Kidney (tissue), 14 donors: ENCODE data around the gene ATF3. TPM values are rescaled to one million over a fixed set of nuclear protein-coding genes. Genes with fewer than 3 reads are reported as not detected.

Source experiments
- DNase-seq, 5 donors: peaks; one replicate each; pipeline ENCODE4 v3.0.0-alpha.2; 2013 to 2020
- FAIRE-seq: peaks from 2 replicates; lab custom pipeline; 2012; peaks lifted over from hg19 to GRCh38; lab: Jason Lieb, UNC
- H3K27ac ChIP-seq, 2 donors: one replicate each; pipeline ENCODE4 v1.7.0; 2013; ENCODE audit warnings: low read depth in 2 of 2, low read length in 2 of 2, inconsistent platforms in 1 of 2
- H3K27me3 ChIP-seq: one replicate; pipeline ENCODE4 v1.7.1; 2013; ENCODE audit warnings: low read length, inconsistent platforms; ENCODE audit not compliant: control insufficient read depth, insufficient read depth
- H3K36me3 ChIP-seq, 3 donors: one replicate each; pipeline versions ENCODE4 v1.7.0 to v1.7.1; 2013; ENCODE audit warnings: low read length in 3 of 3, control low read depth in 1 of 3, inconsistent platforms in 1 of 3; ENCODE audit not compliant: insufficient read depth in 3 of 3, control insufficient read depth in 2 of 3
- H3K4me1 ChIP-seq, 3 donors: one replicate each; pipeline versions ENCODE4 v1.7.0 to v1.7.1; 2013; ENCODE audit warnings: low read length in 3 of 3, inconsistent platforms in 1 of 3, low read depth in 1 of 3; ENCODE audit not compliant: control insufficient read depth in 2 of 3, insufficient read depth in 2 of 3
- H3K4me3 ChIP-seq, 3 donors: one replicate each; pipeline versions ENCODE4 v1.7.0 to v1.8.1; 2013; ENCODE audit warnings: low read length in 3 of 3, control low read depth in 1 of 3, inconsistent platforms in 1 of 3
- H3K9ac ChIP-seq, 3 donors: one replicate each; pipeline versions ENCODE4 v1.7.0 to v1.7.1; 2013; ENCODE audit warnings: low read length in 3 of 3, control low read depth in 1 of 3, inconsistent platforms in 1 of 3
- H3K9me3 ChIP-seq, 3 donors: one replicate each; pipeline versions ENCODE4 v1.7.0 to v1.7.1; 2013; ENCODE audit warnings: low read length in 3 of 3, control low read depth in 1 of 3, inconsistent platforms in 1 of 3; ENCODE audit not compliant: control insufficient read depth in 2 of 3, insufficient read depth in 1 of 3
- intact Hi-C: fragments of 100-400 bp; cut with DNase I; formaldehyde crosslinking; loops from one replicate; pipeline ENCODE4 v1.11.1; 2022
- polyA plus RNA-seq: library from polyadenylated mRNA; stranded (reverse); fragments of 350-450 nt; fragmentation: Illumina TruSeq; extraction: RNeasy Lipid Tissue Mini Kit (QIAGEN cat#74804); gene quantifications from one replicate; pipeline ENCODE4 v1.2.3, GENCODE V29; 2014; ENCODE audit warnings: low read depth, low replicate concordance; ENCODE audit not compliant: insufficient read depth
- total RNA-seq: library from RNA; stranded (reverse); fragmentation: NEBNext Ultra II Directional; extraction: Animal tissue kit (Norgen Biotek cat#: 25700); gene quantifications from one replicate; pipeline ENCODE4 v1.2.1, GENCODE V29; 2021
- TF ChIP-seq, protein P1 (sequence below): IDR thresholded peaks from 3 replicates; pipeline ENCODE4 v1.5.1; 2012; ENCODE audit warnings: mild to moderate bottlenecking, moderate library complexity, borderline replicate concordance; ENCODE audit not compliant: insufficient read depth; ENCODE audit errors: extremely low read depth
- donor health status: control.
- donor health status: control.
- donor health status: control.
- donor health status: control.
- donor health status: control.
- donor health status: DM: yes; HTN: yes; CAD: no.
- donor health status: Normal renal cell carcinoma (clear cell type).

Gene ATF3
- total and polyA plus RNA-seq, 2 donors from 2014 or later = 12.8 to 14.6 TPM

DNA sequence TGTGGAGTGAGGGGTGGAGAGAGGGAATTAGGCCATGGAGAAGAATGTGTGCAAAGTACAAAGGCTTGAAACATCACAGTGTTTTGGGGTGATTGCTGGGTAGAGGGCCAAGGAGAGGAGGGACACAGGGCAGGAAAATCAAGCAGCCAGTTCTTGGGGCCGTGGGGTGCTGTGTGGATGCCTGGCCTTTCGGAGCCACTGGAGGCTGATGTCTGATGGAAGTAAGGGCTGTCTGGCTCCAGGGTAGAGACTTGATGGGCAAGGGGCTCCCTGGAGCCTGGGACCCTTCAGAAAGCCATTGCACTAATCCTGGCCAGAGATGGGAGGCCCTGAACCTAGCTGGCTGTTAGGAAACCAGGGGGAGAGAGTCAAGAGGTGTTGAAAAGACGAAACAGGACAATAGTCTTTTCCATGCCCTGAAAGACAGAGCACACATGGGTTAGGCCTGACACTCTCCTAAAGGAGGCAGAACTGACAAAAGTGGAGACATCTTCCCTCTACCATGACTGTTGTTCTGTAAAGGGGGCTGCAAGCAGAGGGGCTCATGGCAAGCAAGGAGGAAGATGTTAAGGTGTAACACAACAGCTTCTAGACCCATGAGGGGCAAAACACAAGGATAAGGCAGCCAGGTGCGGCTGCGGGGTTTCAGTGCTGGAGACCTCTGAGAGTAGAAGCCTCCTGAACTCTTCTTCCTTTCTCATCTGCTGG is 21.0 kb downstream of the ATF3 start:
- H3K36me3 ChIP-seq = no peaks in the 10 kb centered on the region
- no peak overlapping the region for H3K4me3 ChIP-seq
- no peak overlapping the region for H3K9ac ChIP-seq
- no peaks in the 10 kb centered on the region for H3K9me3 ChIP-seq
- TF ChIP-seq, protein P1, sequence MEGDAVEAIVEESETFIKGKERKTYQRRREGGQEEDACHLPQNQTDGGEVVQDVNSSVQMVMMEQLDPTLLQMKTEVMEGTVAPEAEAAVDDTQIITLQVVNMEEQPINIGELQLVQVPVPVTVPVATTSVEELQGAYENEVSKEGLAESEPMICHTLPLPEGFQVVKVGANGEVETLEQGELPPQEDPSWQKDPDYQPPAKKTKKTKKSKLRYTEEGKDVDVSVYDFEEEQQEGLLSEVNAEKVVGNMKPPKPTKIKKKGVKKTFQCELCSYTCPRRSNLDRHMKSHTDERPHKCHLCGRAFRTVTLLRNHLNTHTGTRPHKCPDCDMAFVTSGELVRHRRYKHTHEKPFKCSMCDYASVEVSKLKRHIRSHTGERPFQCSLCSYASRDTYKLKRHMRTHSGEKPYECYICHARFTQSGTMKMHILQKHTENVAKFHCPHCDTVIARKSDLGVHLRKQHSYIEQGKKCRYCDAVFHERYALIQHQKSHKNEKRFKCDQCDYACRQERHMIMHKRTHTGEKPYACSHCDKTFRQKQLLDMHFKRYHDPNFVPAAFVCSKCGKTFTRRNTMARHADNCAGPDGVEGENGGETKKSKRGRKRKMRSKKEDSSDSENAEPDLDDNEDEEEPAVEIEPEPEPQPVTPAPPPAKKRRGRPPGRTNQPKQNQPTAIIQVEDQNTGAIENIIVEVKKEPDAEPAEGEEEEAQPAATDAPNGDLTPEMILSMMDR = no peak
- intact Hi-C loops = no loop called here
- H3K27me3 ChIP-seq = no peaks in the 10 kb centered on the region
- no peak overlapping the region for H3K27ac ChIP-seq
- FAIRE-seq (no peak), DNase-seq (no peak)
- no peaks in the 10 kb centered on the region for H3K4me1 ChIP-seq

DNA sequence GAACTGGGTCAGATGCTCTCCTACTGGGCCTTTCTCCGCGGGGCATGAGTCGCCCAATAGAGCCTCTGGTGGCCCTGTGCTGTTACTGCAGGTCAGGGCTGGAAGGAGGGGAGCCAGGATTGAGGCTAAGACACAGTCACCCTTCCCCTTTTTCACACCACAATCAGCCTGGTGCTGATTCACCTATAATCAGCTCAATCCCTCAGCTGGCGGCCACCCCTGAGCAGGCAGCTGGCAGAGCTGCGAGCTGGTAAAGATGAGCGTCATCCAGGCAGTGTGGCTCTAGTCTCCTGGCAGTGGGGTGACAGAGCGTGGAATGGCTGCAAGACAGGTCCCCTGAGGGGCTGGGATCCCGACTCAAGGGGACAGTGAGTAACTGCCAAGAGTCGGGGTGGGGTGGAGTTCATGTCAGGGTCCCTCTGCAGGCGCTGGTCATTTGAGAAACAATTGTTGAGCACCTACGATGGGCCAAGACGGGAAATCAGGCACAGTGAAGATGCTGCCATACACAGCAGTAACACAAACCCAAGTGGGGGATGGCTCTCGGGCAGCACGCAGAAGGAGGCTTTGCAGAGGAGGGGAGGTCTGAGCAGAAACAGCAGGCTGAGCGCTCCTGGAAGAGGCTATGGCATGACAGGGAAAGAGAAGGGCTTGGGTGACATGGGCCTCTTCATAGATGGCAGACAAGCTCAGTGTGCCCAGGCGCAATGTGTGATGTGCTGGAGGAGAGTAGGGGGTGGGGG is 21.8 kb downstream of the ATF3 start:
- H3K9ac ChIP-seq = no peak overlapping the region
- intact Hi-C loops = no loop called here
- no peaks in the 10 kb centered on the region for H3K9me3 ChIP-seq
- no peaks in the 10 kb centered on the region for H3K27me3 ChIP-seq
- DNase-seq = peak in 4 of 5 donors; percentile 42 to 80 (median 68)
- TF ChIP-seq, protein P1 = peak; percentile 85
- H3K4me3 ChIP-seq = no peak overlapping the region
- no peak for FAIRE-seq
- H3K36me3 ChIP-seq = no peaks in the 10 kb centered on the region
- no peak overlapping the region for H3K27ac ChIP-seq
- H3K4me1 ChIP-seq = no peaks in the 10 kb centered on the region

DNA sequence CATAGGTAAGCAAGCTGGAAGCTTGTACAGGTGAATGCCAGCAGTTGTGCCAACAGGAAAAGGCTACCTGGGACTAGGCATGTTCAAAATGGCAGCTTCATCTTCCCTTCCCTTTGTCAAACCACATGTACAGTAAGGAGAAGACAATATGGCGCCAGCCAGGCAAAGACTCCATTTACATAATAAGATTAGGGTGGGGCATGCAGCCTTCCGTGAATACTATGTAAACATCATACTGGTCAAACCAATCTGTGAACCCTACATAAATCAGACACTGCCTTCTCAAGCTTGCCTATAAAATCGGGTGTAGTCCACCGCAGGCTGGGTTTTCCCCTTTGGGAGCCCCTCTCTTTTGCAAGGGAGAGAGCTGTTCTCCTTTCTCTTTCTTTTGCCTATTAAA is 24.6 kb downstream of the ATF3 start:
- FAIRE-seq = no peak
- no peak overlapping the region for H3K9ac ChIP-seq
- no peak overlapping the region for H3K27ac ChIP-seq
- H3K4me1 ChIP-seq = no peaks in the 10 kb centered on the region
- intact Hi-C loops = no loop called here
- H3K27me3 ChIP-seq = no peaks in the 10 kb centered on the region
- no peak for DNase-seq
- H3K4me3 ChIP-seq = no peak overlapping the region
- H3K36me3 ChIP-seq = no peaks in the 10 kb centered on the region
- TF ChIP-seq, protein P1 = no peak
- H3K9me3 ChIP-seq = no peaks in the 10 kb centered on the region
